ENCODE data around the gene OLFM2.

The OLFM2 gene

DNA sequence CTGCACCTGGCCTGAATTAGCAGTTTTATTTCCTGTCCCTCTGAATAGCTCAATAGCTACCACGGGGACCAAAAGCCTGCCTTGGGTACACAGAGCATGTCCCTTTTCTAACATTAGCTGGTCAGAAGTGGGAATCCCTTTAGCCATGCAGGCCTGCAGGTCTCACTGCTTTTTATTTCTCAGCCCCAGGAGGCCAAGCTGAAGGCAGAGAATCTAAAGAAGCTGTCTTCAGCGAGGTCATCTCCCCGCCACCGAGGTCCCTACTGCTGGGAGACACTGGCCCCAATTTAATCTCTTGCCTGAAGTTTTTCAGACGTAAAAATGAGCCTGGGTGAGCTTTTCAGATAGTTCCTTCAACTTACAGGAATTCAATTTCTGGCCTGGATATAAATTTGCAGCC lies 60.5 kb downstream of the OLFM2 start:
- TF ChIP-seq TAF1 (IDR thresholded peaks at IDR 0.05; ENCODE audit: low read depth): no peak
- TF ChIP-seq, protein P1, sequence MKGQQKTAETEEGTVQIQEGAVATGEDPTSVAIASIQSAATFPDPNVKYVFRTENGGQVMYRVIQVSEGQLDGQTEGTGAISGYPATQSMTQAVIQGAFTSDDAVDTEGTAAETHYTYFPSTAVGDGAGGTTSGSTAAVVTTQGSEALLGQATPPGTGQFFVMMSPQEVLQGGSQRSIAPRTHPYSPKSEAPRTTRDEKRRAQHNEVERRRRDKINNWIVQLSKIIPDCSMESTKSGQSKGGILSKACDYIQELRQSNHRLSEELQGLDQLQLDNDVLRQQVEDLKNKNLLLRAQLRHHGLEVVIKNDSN (IDR thresholded peaks at IDR 0.05): no peak
- no peak for TF ChIP-seq NFIC (IDR thresholded peaks at IDR 0.05)

DNA sequence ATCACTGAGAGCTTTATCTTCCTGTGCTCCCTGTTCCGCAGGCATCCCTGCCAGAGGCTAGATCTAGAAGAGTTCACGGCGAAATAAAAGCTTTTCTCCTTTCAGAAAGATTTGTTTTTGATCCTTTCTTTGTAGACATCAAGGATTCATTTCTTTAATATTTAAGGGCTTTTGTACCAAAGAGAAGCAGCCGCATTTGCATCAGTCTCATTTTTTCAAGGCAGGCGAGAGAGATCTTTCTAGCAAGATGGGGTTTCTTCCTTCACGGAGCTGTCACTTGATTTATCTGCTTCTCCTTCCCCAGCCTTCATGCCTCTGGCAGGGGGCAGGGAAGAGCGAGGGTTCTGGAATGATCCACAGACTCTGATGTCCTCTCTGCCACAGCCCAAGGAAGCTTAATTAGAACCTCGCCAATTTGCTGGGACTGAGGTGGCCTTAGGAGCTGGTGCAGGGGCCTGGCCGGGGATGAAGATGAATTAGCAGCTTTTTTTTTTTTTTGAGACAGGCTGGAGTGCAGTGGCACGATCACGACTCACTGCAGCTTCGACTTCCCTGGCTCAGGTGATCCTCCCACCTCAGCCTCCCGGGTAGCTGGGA lies 61.2 kb downstream of the OLFM2 start:
- TF ChIP-seq ZBTB7A (IDR thresholded peaks at IDR 0.05; ENCODE audit: low read depth) (no peak), RAD21 (IDR thresholded peaks at IDR 0.05; ENCODE audit: low read depth) (no peak), TAF1 (IDR thresholded peaks at IDR 0.05; ENCODE audit: low read depth) (no peak), YY1 (IDR thresholded peaks at IDR 0.05; ENCODE audit: low read depth) (no peak), FOXM1 (IDR thresholded peaks at IDR 0.05; ENCODE audit: borderline replicate concordance, low read depth) (no peak)
- TF ChIP-seq, protein P1 (IDR thresholded peaks at IDR 0.05): no peak

DNA sequence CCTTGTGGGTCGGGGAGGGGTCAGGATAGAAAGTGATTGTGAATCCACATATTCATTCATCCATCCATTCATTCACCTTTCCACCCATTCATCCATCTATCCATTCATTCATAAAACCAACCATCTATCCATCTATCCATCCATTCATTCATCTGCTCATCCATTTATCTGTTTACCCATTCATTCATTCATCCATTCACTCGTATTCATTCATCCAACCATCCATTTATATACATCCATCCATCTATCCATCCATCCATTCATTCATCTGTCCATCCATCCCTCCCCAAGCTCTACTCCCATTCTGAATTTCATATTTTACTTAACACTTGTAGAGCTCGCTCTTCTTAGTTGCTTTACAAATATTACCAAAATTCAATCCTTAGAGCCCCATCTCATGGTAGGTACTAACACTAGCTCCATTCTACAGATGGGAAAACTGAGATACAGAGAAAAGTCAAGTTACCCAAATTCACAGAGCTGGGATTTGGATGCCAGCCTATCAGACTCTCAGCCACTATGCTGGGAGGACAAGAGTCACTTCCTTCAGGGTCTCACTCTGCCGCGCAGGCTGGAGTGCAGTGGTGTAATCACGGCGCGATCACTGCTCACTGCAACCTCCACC lies 63.6 kb downstream of the OLFM2 start:
- TF ChIP-seq TEAD4 (IDR thresholded peaks at IDR 0.05) (no peak), EGR1 (IDR thresholded peaks at IDR 0.05) (no peak), EP300 (IDR thresholded peaks at IDR 0.05; ENCODE audit: borderline replicate concordance) (no peak), NFIC (IDR thresholded peaks at IDR 0.05) (no peak), RAD21 (IDR thresholded peaks at IDR 0.05; ENCODE audit: low read depth) (no peak), YY1 (IDR thresholded peaks at IDR 0.05; ENCODE audit: low read depth) (no peak), TAF1 (IDR thresholded peaks at IDR 0.05; ENCODE audit: low read depth) (no peak), ZBTB7A (IDR thresholded peaks at IDR 0.05; ENCODE audit: low read depth) (no peak), TCF12 (IDR thresholded peaks at IDR 0.05; ENCODE audit: low read depth) (no peak), CEBPB (IDR thresholded peaks at IDR 0.05) (no peak), CREB1 (IDR thresholded peaks at IDR 0.05; ENCODE audit: low read depth) (no peak)
- TF ChIP-seq, protein P1 (IDR thresholded peaks at IDR 0.05): no peak
- TF ChIP-seq, protein P2, sequence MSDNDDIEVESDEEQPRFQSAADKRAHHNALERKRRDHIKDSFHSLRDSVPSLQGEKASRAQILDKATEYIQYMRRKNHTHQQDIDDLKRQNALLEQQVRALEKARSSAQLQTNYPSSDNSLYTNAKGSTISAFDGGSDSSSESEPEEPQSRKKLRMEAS (IDR thresholded peaks at IDR 0.05): no peak

DNA sequence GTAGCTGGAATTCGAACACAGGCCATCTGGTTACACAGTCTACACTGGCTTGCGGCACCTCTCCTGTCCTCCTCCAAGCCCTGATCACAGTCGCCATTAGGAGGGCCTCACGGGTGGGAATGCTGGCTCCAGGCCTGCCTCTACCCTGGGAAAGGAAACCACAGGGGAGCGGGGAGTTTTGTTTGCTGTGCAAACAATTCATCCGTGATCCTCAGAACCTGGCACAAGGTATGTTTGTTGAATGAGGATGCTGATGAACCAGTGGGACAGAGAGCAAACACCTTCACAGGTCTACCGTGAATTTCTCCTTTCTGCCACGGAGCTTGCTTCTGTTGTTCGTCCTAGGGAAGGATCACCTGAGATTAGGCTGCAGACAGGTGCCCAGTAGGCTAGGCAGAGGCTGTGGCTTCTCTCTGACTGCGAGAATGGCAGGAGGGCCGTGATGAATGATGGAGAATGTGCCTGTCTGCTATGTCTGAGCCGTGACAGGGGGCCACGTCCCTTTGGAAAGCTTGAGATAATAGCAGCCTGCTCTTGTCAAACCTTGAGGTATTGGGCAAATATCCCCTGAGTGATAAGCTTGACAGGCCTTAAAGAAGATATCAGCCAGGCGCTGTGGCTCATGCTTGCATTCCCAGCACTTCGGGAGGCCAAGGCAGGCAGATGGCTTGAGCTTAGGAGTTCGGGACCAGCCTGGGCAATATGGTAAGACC lies 64.5 kb downstream of the OLFM2 start:
- TF ChIP-seq EP300 (IDR thresholded peaks at IDR 0.05; ENCODE audit: borderline replicate concordance) (no peak), RAD21 (IDR thresholded peaks at IDR 0.05; ENCODE audit: low read depth) (no peak), TEAD4 (IDR thresholded peaks at IDR 0.05) (no peak), FOXM1 (IDR thresholded peaks at IDR 0.05; ENCODE audit: borderline replicate concordance, low read depth) (no peak), TAF1 (IDR thresholded peaks at IDR 0.05; ENCODE audit: low read depth) (no peak), YY1 (IDR thresholded peaks at IDR 0.05; ENCODE audit: low read depth) (no peak), TCF12 (IDR thresholded peaks at IDR 0.05; ENCODE audit: low read depth) (no peak), CEBPB (IDR thresholded peaks at IDR 0.05) (no peak), CREB1 (IDR thresholded peaks at IDR 0.05; ENCODE audit: low read depth) (no peak)
- TF ChIP-seq, protein P2 (IDR thresholded peaks at IDR 0.05): no peak
- TF ChIP-seq, protein P3, sequence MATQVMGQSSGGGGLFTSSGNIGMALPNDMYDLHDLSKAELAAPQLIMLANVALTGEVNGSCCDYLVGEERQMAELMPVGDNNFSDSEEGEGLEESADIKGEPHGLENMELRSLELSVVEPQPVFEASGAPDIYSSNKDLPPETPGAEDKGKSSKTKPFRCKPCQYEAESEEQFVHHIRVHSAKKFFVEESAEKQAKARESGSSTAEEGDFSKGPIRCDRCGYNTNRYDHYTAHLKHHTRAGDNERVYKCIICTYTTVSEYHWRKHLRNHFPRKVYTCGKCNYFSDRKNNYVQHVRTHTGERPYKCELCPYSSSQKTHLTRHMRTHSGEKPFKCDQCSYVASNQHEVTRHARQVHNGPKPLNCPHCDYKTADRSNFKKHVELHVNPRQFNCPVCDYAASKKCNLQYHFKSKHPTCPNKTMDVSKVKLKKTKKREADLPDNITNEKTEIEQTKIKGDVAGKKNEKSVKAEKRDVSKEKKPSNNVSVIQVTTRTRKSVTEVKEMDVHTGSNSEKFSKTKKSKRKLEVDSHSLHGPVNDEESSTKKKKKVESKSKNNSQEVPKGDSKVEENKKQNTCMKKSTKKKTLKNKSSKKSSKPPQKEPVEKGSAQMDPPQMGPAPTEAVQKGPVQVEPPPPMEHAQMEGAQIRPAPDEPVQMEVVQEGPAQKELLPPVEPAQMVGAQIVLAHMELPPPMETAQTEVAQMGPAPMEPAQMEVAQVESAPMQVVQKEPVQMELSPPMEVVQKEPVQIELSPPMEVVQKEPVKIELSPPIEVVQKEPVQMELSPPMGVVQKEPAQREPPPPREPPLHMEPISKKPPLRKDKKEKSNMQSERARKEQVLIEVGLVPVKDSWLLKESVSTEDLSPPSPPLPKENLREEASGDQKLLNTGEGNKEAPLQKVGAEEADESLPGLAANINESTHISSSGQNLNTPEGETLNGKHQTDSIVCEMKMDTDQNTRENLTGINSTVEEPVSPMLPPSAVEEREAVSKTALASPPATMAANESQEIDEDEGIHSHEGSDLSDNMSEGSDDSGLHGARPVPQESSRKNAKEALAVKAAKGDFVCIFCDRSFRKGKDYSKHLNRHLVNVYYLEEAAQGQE (IDR thresholded peaks at IDR 0.05; ENCODE audit: low read depth): no peak

DNA sequence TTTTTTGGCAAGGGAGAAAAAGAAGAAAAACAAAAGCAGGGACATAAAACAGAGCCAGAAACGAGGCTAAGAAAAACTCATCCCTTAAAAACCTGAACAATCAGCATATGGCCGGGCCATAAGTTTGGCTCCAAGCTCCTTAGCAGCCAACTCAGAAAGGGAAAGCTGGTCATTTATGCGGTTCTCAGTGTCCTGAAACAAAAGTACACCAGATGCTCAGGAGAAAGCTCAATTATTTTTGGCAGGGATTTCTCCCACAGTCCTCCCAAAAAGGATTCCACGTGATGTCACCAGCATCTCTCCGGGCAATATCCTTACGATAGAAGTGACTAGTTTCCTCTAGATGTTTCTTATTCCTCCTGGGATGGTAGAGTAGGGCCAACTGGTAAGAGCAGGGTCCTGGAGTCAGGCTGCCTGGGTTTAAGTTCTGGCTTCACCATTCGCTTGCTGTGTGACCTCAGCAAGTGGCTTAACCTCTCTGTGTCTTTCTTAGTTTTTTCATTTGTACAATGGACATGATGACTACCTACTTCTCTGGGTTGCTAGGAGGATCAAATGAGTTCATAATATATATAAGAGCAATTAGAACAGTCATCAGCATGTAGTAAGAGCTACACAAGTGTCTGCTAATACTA lies 67.2 kb downstream of the OLFM2 start:
- TF ChIP-seq TEAD4 (IDR thresholded peaks at IDR 0.05) (no peak), RAD21 (IDR thresholded peaks at IDR 0.05; ENCODE audit: low read depth) (no peak), YY1 (IDR thresholded peaks at IDR 0.05; ENCODE audit: low read depth) (no peak), CREB1 (IDR thresholded peaks at IDR 0.05; ENCODE audit: low read depth) (no peak), ZBTB7A (IDR thresholded peaks at IDR 0.05; ENCODE audit: low read depth) (no peak), TCF12 (IDR thresholded peaks at IDR 0.05; ENCODE audit: low read depth) (no peak), FOXM1 (IDR thresholded peaks at IDR 0.05; ENCODE audit: borderline replicate concordance, low read depth) (no peak), EGR1 (IDR thresholded peaks at IDR 0.05) (no peak), CEBPB (IDR thresholded peaks at IDR 0.05) (no peak), NFIC (IDR thresholded peaks at IDR 0.05) (no peak), TAF1 (IDR thresholded peaks at IDR 0.05; ENCODE audit: low read depth) (no peak), EP300 (IDR thresholded peaks at IDR 0.05; ENCODE audit: borderline replicate concordance) (no peak)
- TF ChIP-seq, protein P1 (IDR thresholded peaks at IDR 0.05): no peak
- TF ChIP-seq, protein P3 (IDR thresholded peaks at IDR 0.05; ENCODE audit: low read depth): no peak
- TF ChIP-seq, protein P2 (IDR thresholded peaks at IDR 0.05): no peak

Measured in Ishikawa (cell line).